Fibroblast of gingiva (primary cell): Measurements from ENCODE around the gene HLX.

Experiments used
- DNase-seq: peaks from one replicate; pipeline ENCODE4 v3.0.0-alpha.2; 2011; ENCODE audit warnings: low read depth

HLX gene

GRCh38 chr1:220882061-220882891, 3.0 kb downstream of the HLX start:
- DNase-seq = peak; percentile 58

- DNase-seq = no peak
Observed at GRCh38 chr1:220884109-220884980, 5.1 kb downstream of the HLX start.

- no peak for DNase-seq
Observed at GRCh38 chr1:220884981-220885918, 6.0 kb downstream of the HLX start.

- no peak for DNase-seq
Observed at GRCh38 chr1:220885971-220886370, 6.7 kb downstream of the HLX start.

- no peak for DNase-seq
Observed at GRCh38 chr1:220886470-220887201, 7.4 kb downstream of the HLX start.

GRCh38 chr1:220887202-220887519, 7.9 kb downstream of the HLX start:
- no peak for DNase-seq

GRCh38 chr1:220887520-220888416, 8.5 kb downstream of the HLX start:
- no peak for DNase-seq

GRCh38 chr1:220888417-220888986, 9.3 kb downstream of the HLX start:
- DNase-seq = no peak

- DNase-seq = no peak
Observed at GRCh38 chr1:220889333-220889732, 10.1 kb downstream of the HLX start.

GRCh38 chr1:220889848-220890287, 10.6 kb downstream of the HLX start:
- DNase-seq = no peak

GRCh38 chr1:220890602-220891001, 11.4 kb downstream of the HLX start:
- no peak for DNase-seq

GRCh38 chr1:220891224-220892085, 12.2 kb downstream of the HLX start:
- no peak for DNase-seq

GRCh38 chr1:220892086-220892376, 12.8 kb downstream of the HLX start:
- no peak for DNase-seq

GRCh38 chr1:220892997-220893700, 13.9 kb downstream of the HLX start:
- no peak for DNase-seq

GRCh38 chr1:220893701-220894024, 14.4 kb downstream of the HLX start:
- DNase-seq = no peak

GRCh38 chr1:220894025-220894923, 15.0 kb downstream of the HLX start:
- no peak for DNase-seq

- DNase-seq = no peak
Observed at GRCh38 chr1:220894924-220895256, 15.6 kb downstream of the HLX start.

- DNase-seq = no peak
Observed at GRCh38 chr1:220895412-220895946, 16.2 kb downstream of the HLX start.
